GM21717 (cell line): Measurements from ENCODE around the gene ETV5.

Source experiments
- ATAC-seq: cut with Tn5 transposase; IDR thresholded peaks from one replicate; pipeline ENCODE4 v1.9.1; 2021; ENCODE audit warnings: mild to moderate bottlenecking, moderate library complexity; ENCODE audit not compliant: unreplicated experiment

ETV5 gene

DNA sequence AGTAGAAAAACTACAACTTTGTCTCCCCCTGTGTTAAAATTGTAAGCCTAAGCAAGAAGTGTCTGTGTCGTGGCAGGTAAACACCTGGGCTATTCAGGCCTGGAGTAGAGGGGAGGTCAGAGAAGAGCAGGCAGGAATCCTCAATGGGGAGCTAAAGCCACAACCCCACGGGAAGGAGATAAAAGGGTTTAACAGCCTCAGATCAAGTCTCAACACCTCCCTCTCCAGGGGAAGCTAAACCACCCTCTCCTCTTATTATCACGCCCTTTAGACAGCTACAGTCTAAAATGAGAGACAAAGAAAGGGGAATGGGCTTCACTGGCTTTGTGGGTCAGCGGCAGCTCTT is 11.6 kb downstream of the ETV5 start:
- no peak for ATAC-seq

- ATAC-seq, result no peak
Observed at GRCh38 chr3:186096290-186096689, 12.6 kb downstream of the ETV5 start.

DNA sequence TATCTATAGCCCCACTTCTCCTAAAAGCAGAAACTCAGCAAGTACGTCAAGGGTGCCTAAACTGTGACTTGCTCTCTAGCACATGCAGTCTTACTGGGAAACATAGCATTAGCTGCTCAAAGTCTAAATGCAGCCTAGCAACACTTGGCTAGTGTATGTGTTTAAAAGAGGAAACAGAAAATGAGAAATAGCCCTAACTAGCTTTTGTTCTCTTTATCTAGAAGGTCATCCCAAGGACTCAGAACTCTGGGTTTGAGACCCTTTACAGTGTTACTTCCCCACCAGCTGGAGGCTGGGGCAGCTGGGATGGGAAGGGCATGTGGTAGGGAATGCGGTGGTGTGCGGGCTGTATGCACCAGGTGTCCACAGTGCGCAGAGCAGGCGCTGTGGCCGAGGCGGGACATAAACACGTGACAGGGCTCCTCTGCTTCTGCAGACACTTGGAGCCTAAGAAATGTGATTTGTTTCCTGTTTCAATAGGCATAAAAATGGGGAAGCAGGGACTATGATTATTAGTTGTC is 13.3 kb downstream of the ETV5 start:
- no peak for ATAC-seq

DNA sequence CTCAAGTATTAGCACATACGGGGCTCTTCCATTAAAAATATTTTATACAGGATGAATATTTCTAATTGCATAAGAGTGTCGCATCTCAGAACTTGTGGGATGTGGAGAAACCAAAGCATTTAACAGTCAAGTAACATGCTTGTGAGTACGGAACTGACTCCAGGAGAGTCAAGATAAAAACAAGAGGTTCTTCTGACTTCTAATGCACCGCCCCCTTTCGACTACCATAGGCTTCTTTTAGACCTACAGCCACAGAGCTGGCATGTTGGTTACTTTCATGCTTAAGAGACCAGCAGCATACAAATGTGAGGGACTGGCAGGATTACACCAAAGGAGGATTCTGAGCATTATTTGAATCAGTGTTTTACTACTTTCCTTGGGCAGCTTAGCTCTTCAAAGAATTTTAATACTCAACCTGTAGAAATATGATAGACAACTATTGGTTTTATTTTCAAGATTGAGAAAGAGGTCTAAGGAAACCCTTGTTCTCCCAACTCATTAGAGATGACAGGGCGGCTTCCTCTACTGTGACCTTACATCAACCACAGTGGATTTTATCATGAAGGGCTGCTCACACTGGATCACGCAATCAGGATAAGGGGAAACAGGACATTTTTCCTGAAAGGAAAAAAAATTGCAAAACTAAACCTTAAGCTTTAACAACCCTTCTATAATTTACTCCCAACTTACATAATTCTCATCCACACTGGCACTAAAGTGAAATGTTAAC is 14.0 kb downstream of the ETV5 start:
- ATAC-seq, result no peak

GRCh38 chr3:186094271-186094670 is 14.6 kb downstream of the ETV5 start:
- ATAC-seq, result no peak

DNA sequence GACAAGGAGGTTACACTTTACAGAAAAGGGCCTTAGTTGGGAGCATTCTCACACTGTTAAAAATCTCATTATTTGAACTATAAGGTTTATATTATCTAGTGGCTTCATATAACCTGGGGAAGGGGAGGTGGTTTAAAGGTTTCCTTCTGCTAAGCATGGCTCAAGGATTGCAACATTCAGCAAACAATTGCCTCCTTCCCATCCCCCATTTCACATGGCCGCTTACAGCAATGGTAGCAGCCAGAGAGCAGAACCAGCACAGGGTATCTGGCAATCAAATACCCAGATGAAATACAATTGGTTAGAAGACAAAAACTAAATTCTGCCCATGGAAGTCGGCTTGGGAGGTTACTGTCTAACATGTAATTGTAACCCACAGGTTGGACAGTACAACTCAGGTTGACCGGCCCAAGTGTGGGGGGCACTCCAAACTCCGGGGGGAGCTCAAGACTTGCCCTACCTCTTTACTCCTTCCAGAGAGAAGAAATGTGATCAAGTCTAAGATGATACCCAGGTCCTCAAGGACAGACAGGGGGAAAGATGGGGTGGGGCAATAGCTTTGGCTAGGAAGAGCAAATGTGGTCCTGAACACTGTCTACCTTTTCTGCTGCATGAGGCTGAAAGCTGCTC is 15.5 kb downstream of the ETV5 start:
- no peak for ATAC-seq

GRCh38 chr3:186092360-186093070 is 16.4 kb downstream of the ETV5 start:
- ATAC-seq, result no peak

DNA sequence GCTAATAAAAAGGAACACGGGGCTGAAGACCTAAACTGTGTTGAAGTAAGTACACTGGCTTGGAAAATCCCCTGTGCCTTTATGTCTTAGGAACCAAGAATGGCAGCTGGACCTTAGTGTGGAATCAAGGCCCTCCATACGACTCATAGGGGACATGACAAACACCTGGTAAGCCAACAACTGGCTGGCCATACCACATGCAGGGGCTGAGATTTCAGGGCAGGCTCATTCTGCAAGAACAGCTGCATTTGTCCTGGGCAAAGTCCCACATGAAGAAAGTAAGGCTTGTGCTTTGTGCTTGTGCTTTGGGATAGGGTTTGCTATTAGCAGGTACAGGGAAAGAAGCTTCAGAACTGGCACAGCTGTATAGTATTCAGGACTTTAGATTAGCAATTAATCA is 18.0 kb downstream of the ETV5 start:
- ATAC-seq, result no peak

- ATAC-seq, result no peak
Observed at GRCh38 chr3:186088335-186088734, 20.6 kb downstream of the ETV5 start.

DNA sequence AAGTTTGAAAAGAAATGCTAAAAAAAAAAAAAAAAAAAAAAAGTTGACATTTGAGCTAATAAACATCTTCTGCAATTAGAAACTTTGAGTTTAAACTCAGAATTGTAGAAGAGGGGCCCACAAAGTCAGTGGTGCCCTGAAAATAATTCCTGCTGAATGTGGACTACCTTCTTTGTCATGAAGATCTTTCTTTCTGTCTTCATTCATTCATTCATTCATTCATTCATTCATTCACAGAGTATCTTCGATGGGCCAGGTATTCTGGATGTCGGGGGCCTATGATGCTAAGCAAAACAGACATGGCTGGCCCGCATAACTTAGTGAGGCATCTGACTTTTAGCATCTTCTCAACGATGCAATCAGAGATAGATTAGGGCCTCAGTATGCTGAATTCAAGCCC is 24.6 kb downstream of the ETV5 start:
- ATAC-seq, result no peak

- no peak for ATAC-seq
Observed at GRCh38 chr3:186083746-186084145, 25.1 kb downstream of the ETV5 start.

GRCh38 chr3:186082150-186082549 is 26.7 kb downstream of the ETV5 start:
- ATAC-seq, result no peak

GRCh38 chr3:186081678-186082077 is 27.2 kb downstream of the ETV5 start:
- ATAC-seq, result no peak

GRCh38 chr3:186080849-186081438 is 27.9 kb downstream of the ETV5 start:
- ATAC-seq, result no peak

- ATAC-seq, result no peak
Observed at GRCh38 chr3:186079925-186080324, 29.0 kb downstream of the ETV5 start.

DNA sequence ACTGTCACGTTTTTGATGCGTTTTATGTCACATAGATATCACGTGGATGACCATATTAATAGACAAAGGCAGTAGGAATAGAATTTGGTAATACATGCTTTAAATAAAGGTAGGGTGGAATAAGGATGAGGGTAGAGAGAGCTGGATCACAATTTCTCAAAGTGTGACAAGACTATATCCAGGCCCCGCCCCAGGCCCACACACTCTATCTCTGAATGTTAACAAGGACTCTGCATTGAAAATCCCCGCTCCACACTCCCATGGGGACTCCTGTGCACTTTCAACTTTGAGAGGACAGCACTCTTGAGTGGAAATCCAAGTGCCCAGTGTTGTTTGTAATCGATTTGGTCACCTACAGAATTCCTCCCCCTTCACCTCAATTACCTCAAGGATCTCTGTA is 31.4 kb downstream of the ETV5 start:
- ATAC-seq, result no peak

DNA sequence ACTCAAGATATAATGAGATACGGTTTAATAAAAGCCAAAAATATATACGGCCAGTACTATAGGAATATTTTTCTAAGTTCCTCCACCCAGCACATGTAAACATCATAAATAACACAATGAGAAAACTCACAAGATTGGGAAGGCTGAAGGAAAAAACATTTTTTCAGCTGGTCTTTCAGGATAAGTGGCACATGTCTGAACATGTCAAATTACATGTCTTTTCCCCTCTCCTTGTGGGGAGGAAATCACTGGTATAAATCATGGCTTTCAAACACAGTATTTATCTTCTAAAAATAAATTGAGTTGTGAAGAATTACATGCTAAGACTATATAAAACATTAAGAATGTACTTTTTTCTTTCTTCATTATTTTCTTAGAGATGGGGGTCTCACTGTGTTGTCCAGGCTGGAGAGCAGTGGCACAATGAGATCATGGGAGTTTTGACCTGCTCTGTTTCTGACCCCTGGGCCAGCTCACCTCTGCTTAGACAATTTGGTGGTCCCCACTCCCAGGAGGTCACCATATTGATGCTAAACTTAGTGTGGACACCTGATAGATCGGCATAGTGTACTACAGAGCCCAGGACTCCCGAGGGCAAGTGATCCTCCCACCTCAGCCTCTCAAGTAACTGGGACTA is 32.8 kb downstream of the ETV5 start:
- no peak for ATAC-seq

DNA sequence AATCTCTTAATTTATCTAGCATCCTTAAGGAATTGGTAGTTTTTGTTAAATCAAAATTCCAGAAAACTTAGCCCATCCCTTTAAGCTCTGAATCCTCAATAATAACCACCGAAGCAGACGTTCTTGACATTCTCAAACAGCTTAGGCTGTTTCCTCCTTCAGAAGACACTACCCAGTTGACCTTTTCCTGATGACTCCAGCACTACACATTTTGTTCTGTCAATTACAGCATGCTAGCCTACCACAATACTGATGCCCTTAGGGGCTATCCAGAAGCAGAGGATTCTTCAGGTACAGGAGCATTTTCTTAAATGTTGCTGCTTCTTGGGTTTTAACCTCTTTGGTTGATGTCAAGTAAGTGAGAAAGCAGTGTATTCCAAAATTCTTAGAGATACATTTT is 33.4 kb downstream of the ETV5 start:
- no peak for ATAC-seq

- ATAC-seq, result no peak
Observed at GRCh38 chr3:186073641-186074040, 35.2 kb downstream of the ETV5 start.

DNA sequence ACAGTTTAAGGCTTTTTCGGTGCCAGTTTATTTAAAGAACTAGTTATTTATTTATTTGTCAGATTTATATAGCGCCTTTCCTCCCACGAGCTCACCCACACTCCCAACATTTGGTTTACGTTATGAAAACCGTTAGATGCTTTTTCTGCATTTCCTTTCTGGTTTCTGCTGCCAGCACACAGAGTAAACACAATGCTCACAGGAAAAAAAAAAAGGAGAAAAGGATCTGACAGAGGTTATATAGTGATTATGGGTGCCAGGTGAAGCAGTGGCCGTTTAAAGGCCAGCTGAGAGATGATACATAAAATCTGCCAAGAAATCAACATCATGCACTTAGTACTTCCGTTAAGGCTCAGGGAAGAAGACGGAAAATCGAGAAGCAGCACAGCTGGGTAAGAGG is 37.9 kb downstream of the ETV5 start:
- no peak for ATAC-seq

- ATAC-seq, result no peak
Observed at GRCh38 chr3:186070550-186070949, 38.3 kb downstream of the ETV5 start.
